ENCODE results near the gene BTBD8. TPM values are rescaled to one million over a fixed set of nuclear protein-coding genes. Genes with fewer than 3 reads are reported as not detected.

Gene BTBD8
- total and polyA plus RNA-seq, 2 of the 4 experiments (the other 2 are of a cell fraction): 0.94 to 2.0 TPM

- Histone ChIP-seq H3K27me3 (ENCODE audit: control insufficient read depth, insufficient read depth, low read length) (no peaks in the 10 kb centered on the region), H2AK5ac (ENCODE audit: low read depth, low read length) (no peak overlapping the region), H3K27ac (ENCODE audit: insufficient read depth, low read length) (no peak overlapping the region), H2BK5ac (ENCODE audit: low read depth, low read length, poor library complexity, severe bottlenecking) (no peak overlapping the region), H2BK15ac (ENCODE audit: low read depth, low read length) (no peak overlapping the region), H3K4me3 (ENCODE audit: insufficient read depth, low read depth, low read length) (no peak overlapping the region), H3K14ac (replicated peaks; ENCODE audit: low read depth, low read length) (no peak overlapping the region), H3K4ac (ENCODE audit: low read depth, low read length) (no peak overlapping the region), H3K79me1 (ENCODE audit: low read depth in 1 of 2, low read length in 2 of 2) (no peaks in the 10 kb centered on the region), H3K36me3 (ENCODE audit: control insufficient read depth, insufficient read depth, low read length) (no peaks in the 10 kb centered on the region), H4K5ac (ENCODE audit: low read depth, low read length) (no peak overlapping the region), H3K4me1 (ENCODE audit: control insufficient read depth, insufficient read depth, low read length) (peaks cover 1% of the 10 kb centered on the region; the same call in 1 of the 2 replicates), H3K56ac (ENCODE audit: extremely low read depth, insufficient read depth, low read length) (no peak overlapping the region), H3K9ac (ENCODE audit: low read depth, low read length) (no peak overlapping the region), H2BK20ac (ENCODE audit: low read depth, low read length) (no peak overlapping the region), H4K20me1 (ENCODE audit: insufficient read depth, low read length) (no peaks in the 10 kb centered on the region), H3K4me2 (ENCODE audit: low read depth, low read length) (no peak overlapping the region), H3K23ac (ENCODE audit: low read depth, low read length) (no peak overlapping the region), H3K18ac (ENCODE audit: low read depth, low read length) (no peak overlapping the region), H4K8ac (ENCODE audit: low read depth in 2 of 2, low read length in 2 of 2) (no peak overlapping the region), H3K9me3 (ENCODE audit: control insufficient read depth, insufficient read depth, low read length) (no peaks in the 10 kb centered on the region), H2AFZ (replicated peaks; ENCODE audit: low read length, poor library complexity) (no peak overlapping the region), H3K9me1 (ENCODE audit: insufficient read depth, low read length) (no peaks in the 10 kb centered on the region), H2AK9ac (replicated peaks; ENCODE audit: low read depth, low read length, poor library complexity) (no peak overlapping the region), H2BK120ac (ENCODE audit: low read depth, low read length) (no peak overlapping the region), H4K91ac (ENCODE audit: insufficient read depth, low read depth, low read length) (no peak overlapping the region)
- WGBS, 2 experiments (ENCODE audit: extremely low coverage in 2 of 2, insufficient read length in 1 of 2): no CpG with 5 or more reads among the region's 2 CpGs
- POLR2A ChIA-PET (ENCODE audit: unreplicated experiment): interaction anchor here (0.6 kb wide), 2 partner anchors 15 to 250 kb away, joined by 3 to 4 read pairs; no protein-coding TSS in a partner anchor
- DNase-seq (no peak), ATAC-seq (ENCODE audit: low read depth) (no peak)
- dilution Hi-C loops (cut with HindIII; ENCODE audit: low sequenced_read_pairs, unreplicated experiment): no loop called here
- TF ChIP-seq RAD21 (IDR thresholded peaks at IDR 0.05; ENCODE audit: low read length): no peak
- TF ChIP-seq CHD1 (IDR thresholded peaks at IDR 0.05; ENCODE audit: low read depth, low read length): no peak
- no peak for TF ChIP-seq RFX5 (IDR thresholded peaks at IDR 0.05; ENCODE audit: low read depth, low read length)
- no peak for TF ChIP-seq RCOR1 (IDR thresholded peaks at IDR 0.05; ENCODE audit: insufficient replicate concordance, low read length)
- TF ChIP-seq, protein P1, sequence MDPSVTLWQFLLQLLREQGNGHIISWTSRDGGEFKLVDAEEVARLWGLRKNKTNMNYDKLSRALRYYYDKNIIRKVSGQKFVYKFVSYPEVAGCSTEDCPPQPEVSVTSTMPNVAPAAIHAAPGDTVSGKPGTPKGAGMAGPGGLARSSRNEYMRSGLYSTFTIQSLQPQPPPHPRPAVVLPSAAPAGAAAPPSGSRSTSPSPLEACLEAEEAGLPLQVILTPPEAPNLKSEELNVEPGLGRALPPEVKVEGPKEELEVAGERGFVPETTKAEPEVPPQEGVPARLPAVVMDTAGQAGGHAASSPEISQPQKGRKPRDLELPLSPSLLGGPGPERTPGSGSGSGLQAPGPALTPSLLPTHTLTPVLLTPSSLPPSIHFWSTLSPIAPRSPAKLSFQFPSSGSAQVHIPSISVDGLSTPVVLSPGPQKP (IDR thresholded peaks at IDR 0.05; ENCODE audit: borderline replicate concordance, low read depth, low read length): no peak
- TF ChIP-seq MAFK (IDR thresholded peaks at IDR 0.05; ENCODE audit: low read depth, low read length): no peak
- TF ChIP-seq MAZ (IDR thresholded peaks at IDR 0.05; ENCODE audit: borderline replicate concordance, low read depth, low read length): no peak
- no peak for TF ChIP-seq POLR2A (IDR thresholded peaks at IDR 0.05; ENCODE audit: low read depth, low read length)
- no peak for TF ChIP-seq CEBPB (IDR thresholded peaks at IDR 0.05; ENCODE audit: low read depth, low read length)
- TF ChIP-seq CTCF (conservative IDR thresholded peaks at IDR 0.05; ENCODE audit: low read depth, low read length): no peak
- BruUV-seq (replicated peaks): no TSS peak
- CTCF ChIA-PET: interaction anchor here (1.3 kb wide), 1 partner anchor 10 kb away, joined by 3 read pairs; no protein-coding TSS in a partner anchor
- intact Hi-C loops (cut with micrococcal nuclease): no loop called here
- in situ Hi-C loops (cut with MboI; ENCODE audit: low sequenced_read_pairs): no loop called here
Measured at GRCh38 chr1:92045766-92046495, 34.2 kb upstream of the BTBD8 start.

Measured in IMR-90 (cell line).